Spinal cord (tissue), 10 donors: ENCODE measurements around the gene SKIC2. TPM values are rescaled to one million over a fixed set of nuclear protein-coding genes. Genes with fewer than 3 reads are reported as not detected.

Source experiments
- DNase-seq, 6 donors: peaks; one replicate each; pipeline versions ENCODE4 v3.0.0 to v3.0.0-alpha.2; 2013 to 2015; ENCODE audit warnings: low spot score in 6 of 6, low read depth in 4 of 6
- H3K27ac ChIP-seq: one replicate; pipeline ENCODE4 v1.5.1; 2013; ENCODE audit warnings: low read depth, low read length, control low read depth
- H3K27me3 ChIP-seq: one replicate; pipeline ENCODE4 v1.6.1; 2013; ENCODE audit warnings: low read length; ENCODE audit not compliant: control insufficient read depth, insufficient read depth
- H3K36me3 ChIP-seq: one replicate; pipeline ENCODE4 v1.6.1; 2013; ENCODE audit warnings: low read length; ENCODE audit not compliant: control insufficient read depth, insufficient read depth
- H3K4me1 ChIP-seq: one replicate; pipeline ENCODE4 v1.6.1; 2013; ENCODE audit warnings: low read length; ENCODE audit not compliant: control insufficient read depth, insufficient read depth
- H3K4me3 ChIP-seq: one replicate; pipeline ENCODE4 v1.5.1; 2013; ENCODE audit warnings: low read depth, low read length, control low read depth
- H3K9me3 ChIP-seq: one replicate; pipeline ENCODE4 v1.6.1; 2013; ENCODE audit warnings: low read length; ENCODE audit not compliant: control insufficient read depth, insufficient read depth
- WGBS: methylation state at CpG from one replicate; pipeline ENCODE4 v1.1.5; 2013; ENCODE audit warnings: missing lambda C conversion rate; ENCODE audit not compliant: insufficient coverage; 5-methylcytosine and 5-hydroxymethylcytosine counted together
- polyA plus RNA-seq, 2 donors: library from polyadenylated mRNA; unstranded; fragments of 120-200 nt; gene quantifications; one replicate each; pipeline ENCODE4 v1.2.1, GENCODE V29; 2013; ENCODE audit not compliant: insufficient read length in 2 of 2
- total RNA-seq, 2 donors: library from RNA; depleted of rRNA in 1 of 2; stranded (reverse); fragments of 120-200 nt in 1 of 2; fragments of >200 nt in 1 of 2; gene quantifications; one replicate each; pipeline versions ENCODE4 v1.2.3 to v1.2.4, GENCODE V29; 2013 to 2014
- donor health status: healthy.

The SKIC2 gene
- total and polyA plus RNA-seq, 4 donors: 24.0 to 60.5 (median 43.5) TPM

DNA sequence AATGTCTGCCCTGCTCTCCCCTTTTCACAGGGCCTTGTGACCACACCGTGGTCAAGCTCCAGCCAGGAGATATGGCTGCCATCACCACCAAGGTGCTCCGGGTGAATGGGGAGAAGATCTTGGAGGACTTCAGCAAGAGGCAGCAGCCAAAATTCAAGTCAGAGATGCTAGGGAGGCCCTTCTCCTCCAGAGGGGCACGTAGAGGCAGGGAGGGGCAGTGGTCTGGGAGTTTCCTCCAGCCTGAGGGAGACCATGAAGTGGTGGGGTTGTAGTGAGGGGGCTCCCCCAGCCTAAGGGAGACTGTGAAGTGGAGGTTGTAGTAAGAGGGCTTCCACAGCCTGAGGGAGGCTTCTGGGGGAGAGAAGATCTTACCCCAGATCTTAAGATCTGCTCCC lies 8.9 kb downstream of the SKIC2 start:
- WGBS: 95% methylated on average over 3 of the region's 3 CpGs
- peaks cover 28% of the 10 kb centered on the region for H3K4me1 ChIP-seq
- peaks cover 78% of the 10 kb centered on the region for H3K36me3 ChIP-seq
- no peak overlapping the region for H3K27ac ChIP-seq
- no peaks in the 10 kb centered on the region for H3K9me3 ChIP-seq
- no peaks in the 10 kb centered on the region for H3K27me3 ChIP-seq
- no peak overlapping the region for H3K4me3 ChIP-seq
- no peak for DNase-seq

DNA sequence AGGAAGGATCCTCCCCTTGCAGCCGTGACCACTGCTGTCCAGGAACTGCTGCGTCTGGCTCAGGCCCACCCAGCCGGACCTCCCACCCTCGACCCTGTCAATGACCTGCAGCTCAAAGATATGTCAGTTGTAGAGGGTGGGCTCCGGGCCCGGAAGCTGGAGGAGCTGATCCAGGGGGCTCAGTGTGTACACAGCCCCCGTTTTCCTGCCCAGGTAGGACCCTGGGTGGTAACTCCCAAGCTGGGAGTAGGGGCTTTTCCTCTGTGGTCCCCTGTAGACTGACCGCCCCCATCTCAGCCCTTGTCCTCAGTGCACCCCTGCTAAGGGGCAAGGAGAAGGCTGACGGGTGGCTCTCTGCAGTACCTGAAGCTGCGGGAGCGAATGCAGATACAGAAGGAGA lies 9.4 kb downstream of the SKIC2 start:
- H3K27ac ChIP-seq: no peak overlapping the region
- no peaks in the 10 kb centered on the region for H3K27me3 ChIP-seq
- H3K36me3 ChIP-seq: peaks cover 74% of the 10 kb centered on the region
- WGBS: 90% methylated on average over 9 of the region's 11 CpGs
- no peaks in the 10 kb centered on the region for H3K9me3 ChIP-seq
- DNase-seq: no peak
- H3K4me1 ChIP-seq: peaks cover 30% of the 10 kb centered on the region
- no peak overlapping the region for H3K4me3 ChIP-seq

DNA sequence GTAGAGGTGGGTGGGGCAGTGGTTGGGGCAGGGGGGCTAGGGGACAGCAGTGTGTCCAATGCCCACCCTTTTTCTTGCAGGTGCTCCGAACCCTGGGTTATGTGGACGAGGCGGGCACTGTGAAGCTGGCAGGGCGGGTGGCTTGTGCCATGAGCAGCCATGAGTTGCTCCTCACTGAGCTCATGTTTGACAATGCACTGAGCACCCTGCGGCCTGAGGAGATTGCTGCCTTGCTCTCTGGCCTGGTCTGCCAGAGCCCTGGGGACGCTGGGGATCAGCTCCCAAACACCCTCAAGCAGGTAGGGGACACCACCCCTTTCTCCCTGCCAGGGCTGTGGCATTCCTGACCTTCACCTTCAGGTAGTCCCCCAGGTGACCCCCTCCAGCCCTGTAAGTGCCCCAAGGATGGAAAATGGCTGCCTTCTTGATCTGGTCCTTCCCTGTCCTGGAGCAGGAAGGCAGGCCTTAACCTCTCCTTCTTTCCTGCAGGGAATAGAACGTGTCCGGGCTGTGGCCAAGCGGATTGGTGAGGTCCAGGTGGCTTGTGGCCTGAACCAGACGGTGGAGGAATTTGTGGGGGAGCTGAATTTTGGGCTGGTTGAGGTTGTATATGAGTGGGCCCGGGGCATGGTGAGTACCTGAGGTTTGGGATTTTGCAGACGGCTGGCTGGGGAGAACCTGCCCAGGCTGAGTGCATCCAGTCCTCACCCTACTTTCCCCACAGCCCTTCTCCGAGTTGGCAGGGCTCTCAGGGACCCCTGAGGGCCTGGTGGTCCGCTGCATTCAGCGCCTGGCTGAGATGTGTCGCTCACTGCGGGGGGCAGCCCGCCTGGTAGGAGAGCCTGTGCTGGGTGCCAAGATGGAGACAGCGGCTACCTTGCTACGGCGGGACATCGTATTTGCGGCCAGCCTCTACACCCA lies 10.1 kb downstream of the SKIC2 start:
- Histone ChIP-seq H3K4me1 (peaks cover 30% of the 10 kb centered on the region), H3K9me3 (no peaks in the 10 kb centered on the region), H3K4me3 (no peak overlapping the region), H3K27ac (no peak overlapping the region), H3K27me3 (no peaks in the 10 kb centered on the region), H3K36me3 (peaks cover 69% of the 10 kb centered on the region)
- no peak for DNase-seq
- WGBS: 86% methylated on average over 14 of the region's 23 CpGs

DNA sequence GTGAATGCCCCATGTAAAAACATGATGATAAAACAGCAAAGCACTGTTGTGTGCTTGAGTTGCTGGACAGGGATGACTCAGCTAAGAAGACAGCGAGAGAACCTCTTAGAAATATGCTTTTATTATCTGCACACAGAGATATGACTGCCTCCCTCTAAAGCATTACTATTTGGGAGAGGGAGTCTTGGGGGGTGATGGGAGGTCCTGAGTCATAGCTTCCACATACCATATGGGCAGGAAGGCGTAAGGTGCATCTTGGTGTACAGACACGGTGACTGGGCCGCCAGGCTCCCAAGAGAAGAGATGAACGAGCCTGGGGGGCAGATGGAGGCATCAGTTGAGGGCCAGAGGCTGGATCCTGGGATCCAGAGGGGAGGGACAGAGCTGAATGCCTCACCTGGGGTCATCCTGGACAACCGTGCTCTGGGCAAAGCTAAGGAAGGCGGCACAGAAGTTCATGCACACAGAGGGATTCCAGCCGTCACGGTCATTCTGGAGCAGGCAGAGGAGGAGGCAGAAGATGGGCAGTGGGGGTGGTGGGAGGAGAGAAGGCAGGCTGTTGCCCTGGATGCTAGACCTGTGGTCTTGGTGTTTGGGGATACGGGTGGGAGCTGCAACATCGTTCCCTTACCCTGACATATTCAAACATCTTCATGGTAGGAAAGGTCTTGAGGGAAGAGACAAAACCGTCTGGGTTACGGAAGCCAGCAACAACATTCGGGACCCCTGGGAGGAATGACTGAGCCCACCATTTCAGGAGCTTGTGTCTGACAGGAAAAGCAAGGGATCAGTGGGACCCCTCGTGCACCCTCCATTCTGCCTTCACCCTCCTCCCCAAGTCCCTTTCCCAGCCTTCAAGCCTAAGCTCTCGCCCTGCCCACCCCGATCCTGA lies 11.0 kb downstream of the SKIC2 start:
- DNase-seq: no peak
- whole genome bisulfite sequencing: 87% methylated on average over 10 of the region's 17 CpGs
- Histone ChIP-seq H3K4me3 (no peak overlapping the region), H3K36me3 (peaks cover 65% of the 10 kb centered on the region), H3K9me3 (no peaks in the 10 kb centered on the region), H3K27me3 (no peaks in the 10 kb centered on the region), H3K4me1 (peaks cover 30% of the 10 kb centered on the region), H3K27ac (no peak overlapping the region)

DNA sequence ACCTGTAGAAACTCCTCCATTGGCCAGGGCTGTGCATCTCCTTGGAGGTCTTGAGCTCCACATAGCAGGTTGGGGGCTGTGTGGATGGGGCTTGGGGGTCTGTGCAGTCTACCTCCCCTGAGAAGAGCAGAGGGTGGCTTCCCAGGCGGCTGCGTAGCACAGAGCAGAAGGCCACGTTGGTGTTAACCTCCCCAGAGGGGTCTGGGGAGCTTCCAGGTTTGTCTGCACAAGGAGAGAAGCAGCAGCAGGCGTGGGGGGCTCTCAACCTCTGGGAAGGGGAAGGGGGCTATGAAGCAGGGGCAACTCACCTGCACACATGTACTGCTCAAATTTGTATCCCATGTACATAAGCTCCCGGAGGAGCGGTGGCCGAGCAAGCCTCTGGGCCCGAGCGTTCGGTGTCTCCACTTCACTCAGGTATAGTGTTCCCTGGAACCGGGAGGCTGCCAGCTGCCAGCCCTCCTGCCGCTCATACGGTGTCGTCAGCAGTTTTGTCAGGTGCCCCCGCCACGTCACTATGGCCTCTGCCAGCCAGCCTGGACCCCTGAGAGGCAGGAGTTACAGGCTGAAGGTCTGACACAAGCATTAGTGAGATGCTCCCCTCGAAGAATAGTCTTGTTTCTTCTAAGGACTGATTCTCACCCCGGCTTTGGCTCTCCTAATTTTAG lies 11.8 kb downstream of the SKIC2 start:
- peaks cover 30% of the 10 kb centered on the region for H3K4me1 ChIP-seq
- H3K4me3 ChIP-seq: peak overlapping the region; percentile 99
- WGBS: 86% methylated on average over 14 of the region's 18 CpGs
- no peaks in the 10 kb centered on the region for H3K9me3 ChIP-seq
- peaks cover 57% of the 10 kb centered on the region for H3K36me3 ChIP-seq
- peak overlapping the region; percentile 99 for H3K27ac ChIP-seq
- DNase-seq: no peak
- H3K27me3 ChIP-seq: no peaks in the 10 kb centered on the region

DNA sequence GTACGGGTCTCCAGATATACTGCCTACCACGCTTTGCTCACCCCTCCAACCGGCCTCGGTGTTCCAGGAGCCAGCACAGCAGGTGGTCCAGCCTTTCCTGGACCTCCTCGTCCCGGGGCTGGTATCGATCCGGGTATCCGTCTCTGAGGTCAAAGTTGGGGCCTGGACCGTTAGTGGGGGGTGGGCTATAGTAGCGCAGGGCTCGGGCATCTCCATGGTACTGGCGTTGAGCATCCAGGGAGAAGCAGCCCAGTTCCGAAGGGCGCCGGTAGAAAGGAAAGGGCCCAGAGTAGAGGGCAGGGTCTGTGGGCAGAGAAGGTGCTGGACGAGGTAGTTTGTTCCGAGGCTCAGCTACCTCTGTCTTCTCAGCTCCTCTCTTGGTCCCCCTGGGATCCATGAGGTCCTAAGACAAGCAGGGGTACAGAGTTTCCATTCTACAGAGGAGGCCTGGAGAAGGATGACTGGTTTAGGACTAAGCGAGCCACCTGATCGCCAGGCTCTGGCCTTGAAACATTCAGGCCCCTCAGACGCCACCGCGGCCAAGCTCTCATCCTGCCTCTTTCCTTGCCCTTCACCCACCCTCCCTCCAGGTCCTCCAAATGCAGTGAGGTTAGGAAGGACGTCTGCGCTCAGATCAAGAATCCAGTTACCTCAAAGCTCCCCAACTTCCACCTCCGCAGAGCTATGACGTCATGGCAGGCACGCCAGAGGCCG lies 12.5 kb downstream of the SKIC2 start:
- H3K27ac ChIP-seq: peak overlapping the region; percentile 99
- peaks cover 30% of the 10 kb centered on the region for H3K4me1 ChIP-seq
- H3K4me3 ChIP-seq: peak overlapping the region; percentile 99
- peak in 1 of 6 donors; percentile 21 for DNase-seq
- peaks cover 55% of the 10 kb centered on the region for H3K36me3 ChIP-seq
- 26% methylated on average over 25 of the region's 29 CpGs for WGBS
- H3K27me3 ChIP-seq: no peaks in the 10 kb centered on the region
- H3K9me3 ChIP-seq: no peaks in the 10 kb centered on the region

DNA sequence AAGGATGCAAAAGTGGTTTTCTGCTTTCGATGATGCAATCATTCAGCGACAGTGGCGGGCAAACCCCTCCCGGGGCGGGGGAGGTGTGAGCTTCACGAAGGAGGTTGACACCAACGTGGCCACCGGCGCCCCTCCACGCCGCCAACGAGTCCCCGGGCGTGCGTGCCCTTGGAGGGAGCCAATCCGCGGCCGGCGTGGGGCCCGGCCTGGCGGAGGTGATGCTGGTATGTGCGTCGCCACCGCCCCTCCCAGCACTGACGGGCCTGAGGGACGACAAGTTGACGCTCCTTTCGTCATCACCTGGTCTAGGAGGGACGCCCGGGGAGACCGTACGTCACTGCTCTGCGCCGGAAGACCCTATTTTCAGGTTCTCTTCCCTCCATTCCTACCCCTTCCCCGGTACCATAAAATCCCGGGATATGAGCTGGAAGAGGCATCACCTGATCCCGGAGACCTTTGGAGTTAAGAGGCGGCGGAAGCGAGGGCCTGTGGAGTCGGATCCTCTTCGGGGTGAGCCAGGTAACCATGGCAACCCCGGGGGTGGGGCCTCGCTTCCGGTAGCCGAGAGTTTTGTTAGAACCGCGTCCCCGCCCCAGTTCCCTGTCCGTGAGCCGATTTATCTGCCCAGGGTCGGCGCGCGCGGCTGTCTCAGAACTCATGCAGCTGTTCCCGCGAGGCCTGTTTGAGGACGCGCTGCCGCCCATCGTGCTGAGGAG lies 13.2 kb downstream of the SKIC2 start, which contains the start of gene DXO:
TSS of gene DXO (minus strand) at position 146 of the 716 bp plus-strand sequence. CDS start 463 bp downstream, outside the sequence.
- Histone ChIP-seq H3K27me3 (no peaks in the 10 kb centered on the region), H3K4me1 (peaks cover 30% of the 10 kb centered on the region), H3K9me3 (no peaks in the 10 kb centered on the region), H3K27ac (peak within 1 kb of the TSS; percentile 99), H3K4me3 (peak within 1 kb of the TSS; percentile 99), H3K36me3 (peaks cover 51% of the 10 kb centered on the region)
- peak; percentile 93 to 99 (median 98) for DNase-seq
- WGBS: 0% methylated on average over 62 of the region's 62 CpGs

DNA sequence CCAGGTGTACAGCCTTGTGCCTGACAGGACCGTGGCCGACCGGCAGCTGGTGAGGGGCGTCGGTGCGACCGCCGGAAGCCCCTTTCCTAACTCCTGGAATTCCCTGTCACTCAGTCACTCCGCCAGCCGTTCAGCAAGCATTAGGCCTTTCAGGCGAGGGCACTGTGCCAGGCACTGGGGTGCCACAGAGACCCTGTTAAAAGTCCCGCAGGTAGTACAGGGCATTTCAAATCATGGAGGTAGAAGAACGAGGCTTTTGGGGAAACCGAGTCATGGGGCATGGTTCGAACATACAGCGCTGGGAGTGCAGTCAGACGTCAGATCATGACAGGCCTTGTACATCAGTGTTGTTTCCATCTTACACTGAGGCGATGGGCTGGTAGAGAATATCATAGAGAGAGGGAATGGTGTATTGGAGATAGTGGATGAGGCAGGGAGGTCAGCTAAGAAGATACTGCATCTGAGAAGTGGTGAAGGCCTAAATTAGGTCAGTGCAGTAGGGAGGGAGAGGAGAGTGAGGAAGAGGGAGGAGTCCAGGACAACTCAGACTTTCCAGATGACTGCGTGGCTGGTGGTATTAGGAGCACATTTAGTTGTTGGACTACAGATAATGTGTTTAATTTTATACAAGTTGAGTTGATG lies 13.9 kb downstream of the SKIC2 start:
- H3K27me3 ChIP-seq: no peaks in the 10 kb centered on the region
- 8% methylated on average over 19 of the region's 19 CpGs for WGBS
- H3K9me3 ChIP-seq: no peaks in the 10 kb centered on the region
- no peak for DNase-seq
- peaks cover 30% of the 10 kb centered on the region for H3K4me1 ChIP-seq
- peak overlapping the region; percentile 99 for H3K27ac ChIP-seq
- H3K4me3 ChIP-seq: peak overlapping the region; percentile 99
- H3K36me3 ChIP-seq: peaks cover 47% of the 10 kb centered on the region
